ENCODE data around the gene CNTNAP2. TPM values are rescaled to one million over a fixed set of nuclear protein-coding genes. Genes with fewer than 3 reads are reported as not detected.

CNTNAP2 gene
- total and polyA plus RNA-seq, 2 of the 4 experiments (the other 2 are of a cell fraction) = not detected

- ChIA-PET CTCF (interaction anchor here (0.6 kb wide), 1 partner anchor 1392 kb away, joined by 3 read pairs; no protein-coding TSS in a partner anchor), POLR2A (ENCODE audit: unreplicated experiment) (no interaction called here)
- Histone ChIP-seq H2BK20ac (ENCODE audit: low read depth, low read length) (no peak overlapping the region), H2AFZ (replicated peaks; ENCODE audit: low read length, poor library complexity) (no peak overlapping the region), H3K4ac (ENCODE audit: low read depth, low read length) (no peak overlapping the region), H3K56ac (ENCODE audit: extremely low read depth, insufficient read depth, low read length) (no peak overlapping the region), H2AK9ac (replicated peaks; ENCODE audit: low read depth, low read length, poor library complexity) (no peak overlapping the region), H4K8ac (ENCODE audit: low read depth in 2 of 2, low read length in 2 of 2) (no peak overlapping the region), H3K14ac (replicated peaks; ENCODE audit: low read depth, low read length) (no peak overlapping the region), H3K18ac (ENCODE audit: low read depth, low read length) (no peak overlapping the region), H2BK15ac (ENCODE audit: low read depth, low read length) (no peak overlapping the region), H2BK120ac (ENCODE audit: low read depth, low read length) (no peak overlapping the region), H4K91ac (ENCODE audit: insufficient read depth, low read depth, low read length) (no peak overlapping the region), H4K5ac (ENCODE audit: low read depth, low read length) (no peak overlapping the region), H3K9ac (ENCODE audit: low read depth, low read length) (no peak overlapping the region), H3K23ac (ENCODE audit: low read depth, low read length) (no peak overlapping the region), H3K79me1 (ENCODE audit: low read depth in 1 of 2, low read length in 2 of 2) (no peaks in the 10 kb centered on the region), H3K4me3 (ENCODE audit: insufficient read depth, low read depth, low read length) (no peak overlapping the region), H2AK5ac (ENCODE audit: low read depth, low read length) (no peak overlapping the region), H3K27ac (ENCODE audit: insufficient read depth, low read length) (no peak overlapping the region), H3K4me2 (ENCODE audit: low read depth, low read length) (no peak overlapping the region), H3K36me3 (ENCODE audit: control insufficient read depth, insufficient read depth, low read length) (no peaks in the 10 kb centered on the region), H3K9me1 (ENCODE audit: insufficient read depth, low read length) (no peaks in the 10 kb centered on the region), H4K20me1 (ENCODE audit: insufficient read depth, low read length) (no peaks in the 10 kb centered on the region), H2BK5ac (ENCODE audit: low read depth, low read length, poor library complexity, severe bottlenecking) (no peak overlapping the region), H3K27me3 (ENCODE audit: control insufficient read depth, insufficient read depth, low read length) (no peaks in the 10 kb centered on the region), H3K9me3 (ENCODE audit: control insufficient read depth, insufficient read depth, low read length) (peaks cover 5% of the 10 kb centered on the region), H3K4me1 (ENCODE audit: control insufficient read depth, insufficient read depth, low read length) (no peaks in the 10 kb centered on the region)
- BruUV-seq (replicated peaks) = no TSS peak
- DNase-seq = no peak
- no peak for ATAC-seq (ENCODE audit: low read depth)
- TF ChIP-seq BHLHE40 (IDR thresholded peaks at IDR 0.05; ENCODE audit: low read depth, low read length) = no peak
- TF ChIP-seq RAD21 (IDR thresholded peaks at IDR 0.05; ENCODE audit: low read length) = no peak
- no peak for TF ChIP-seq RFX5 (IDR thresholded peaks at IDR 0.05; ENCODE audit: low read depth, low read length)
- no peak for TF ChIP-seq SMC3 (IDR thresholded peaks at IDR 0.05; ENCODE audit: low read depth, low read length)
- TF ChIP-seq NFE2L2 (IDR thresholded peaks at IDR 0.05; ENCODE audit: low read depth, low read length) = no peak
- TF ChIP-seq, protein P1, sequence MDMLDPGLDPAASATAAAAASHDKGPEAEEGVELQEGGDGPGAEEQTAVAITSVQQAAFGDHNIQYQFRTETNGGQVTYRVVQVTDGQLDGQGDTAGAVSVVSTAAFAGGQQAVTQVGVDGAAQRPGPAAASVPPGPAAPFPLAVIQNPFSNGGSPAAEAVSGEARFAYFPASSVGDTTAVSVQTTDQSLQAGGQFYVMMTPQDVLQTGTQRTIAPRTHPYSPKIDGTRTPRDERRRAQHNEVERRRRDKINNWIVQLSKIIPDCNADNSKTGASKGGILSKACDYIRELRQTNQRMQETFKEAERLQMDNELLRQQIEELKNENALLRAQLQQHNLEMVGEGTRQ (IDR thresholded peaks at IDR 0.05; ENCODE audit: low read depth, low read length) = no peak
- no peak for TF ChIP-seq MAZ (IDR thresholded peaks at IDR 0.05; ENCODE audit: borderline replicate concordance, low read depth, low read length)
- no peak for TF ChIP-seq CEBPB (IDR thresholded peaks at IDR 0.05; ENCODE audit: low read depth, low read length)
- TF ChIP-seq POLR2A (IDR thresholded peaks at IDR 0.05; ENCODE audit: low read depth, low read length) = no peak
- TF ChIP-seq ELK1 (IDR thresholded peaks at IDR 0.05; ENCODE audit: borderline replicate concordance, low read depth, low read length) = no peak
- TF ChIP-seq, protein P2, sequence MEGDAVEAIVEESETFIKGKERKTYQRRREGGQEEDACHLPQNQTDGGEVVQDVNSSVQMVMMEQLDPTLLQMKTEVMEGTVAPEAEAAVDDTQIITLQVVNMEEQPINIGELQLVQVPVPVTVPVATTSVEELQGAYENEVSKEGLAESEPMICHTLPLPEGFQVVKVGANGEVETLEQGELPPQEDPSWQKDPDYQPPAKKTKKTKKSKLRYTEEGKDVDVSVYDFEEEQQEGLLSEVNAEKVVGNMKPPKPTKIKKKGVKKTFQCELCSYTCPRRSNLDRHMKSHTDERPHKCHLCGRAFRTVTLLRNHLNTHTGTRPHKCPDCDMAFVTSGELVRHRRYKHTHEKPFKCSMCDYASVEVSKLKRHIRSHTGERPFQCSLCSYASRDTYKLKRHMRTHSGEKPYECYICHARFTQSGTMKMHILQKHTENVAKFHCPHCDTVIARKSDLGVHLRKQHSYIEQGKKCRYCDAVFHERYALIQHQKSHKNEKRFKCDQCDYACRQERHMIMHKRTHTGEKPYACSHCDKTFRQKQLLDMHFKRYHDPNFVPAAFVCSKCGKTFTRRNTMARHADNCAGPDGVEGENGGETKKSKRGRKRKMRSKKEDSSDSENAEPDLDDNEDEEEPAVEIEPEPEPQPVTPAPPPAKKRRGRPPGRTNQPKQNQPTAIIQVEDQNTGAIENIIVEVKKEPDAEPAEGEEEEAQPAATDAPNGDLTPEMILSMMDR (conservative IDR thresholded peaks at IDR 0.05; ENCODE audit: low read depth, low read length) = no peak
- no peak for TF ChIP-seq MXI1 (IDR thresholded peaks at IDR 0.05; ENCODE audit: borderline replicate concordance, low read depth, low read length)
- no peak for TF ChIP-seq RCOR1 (IDR thresholded peaks at IDR 0.05; ENCODE audit: insufficient replicate concordance, low read length)
- no peak for TF ChIP-seq FOS (IDR thresholded peaks at IDR 0.05; ENCODE audit: low read depth, low read length)
- TF ChIP-seq MAFK (IDR thresholded peaks at IDR 0.05; ENCODE audit: low read depth, low read length) = no peak
- TF ChIP-seq CHD1 (IDR thresholded peaks at IDR 0.05; ENCODE audit: low read depth, low read length) = no peak
- dilution Hi-C loops (cut with HindIII; ENCODE audit: low sequenced_read_pairs, unreplicated experiment) (no loop called here), in situ Hi-C loops (cut with MboI; ENCODE audit: low sequenced_read_pairs) (no loop called here), intact Hi-C loops (cut with micrococcal nuclease) (no loop called here)
- 54% methylated on average over 3 of the region's 7 CpGs; no CpG with 5 or more reads in 1 of the 2 experiments for WGBS, 2 experiments (ENCODE audit: extremely low coverage in 2 of 2, insufficient read length in 1 of 2)
These were observed 2352.1 kb downstream of the CNTNAP2 start for GRCh38 chr7:148468700-148469098.
